OCI-LY3 (cell line): ENCODE data around the gene ADGRG2.

Experiments
- H2AFZ ChIP-seq: fragments of 200-600, 300-600 bp; shearing (Covaris generic); 2 replicates; pipeline ENCODE4 v1.6.0; 2014; ENCODE audit warnings: antibody characterized with exemption, low read depth, low read length
- H3K27ac ChIP-seq: fragments of 200-600, 300-600 bp; sonication (generic); 2 replicates; pipeline ENCODE4 v1.5.1; 2014; ENCODE audit warnings: mild to moderate bottlenecking, low read length, moderate library complexity, mixed read lengths
- H3K27me3 ChIP-seq: fragments of 200-600, 300-600 bp; sonication (generic); 2 replicates; pipeline ENCODE4 v1.6.1; 2014; ENCODE audit warnings: low read depth, low read length, mixed read lengths
- H3K36me3 ChIP-seq: fragments of 200-600, 300-600 bp; sonication (generic); replicated peaks from 2 replicates; pipeline ENCODE3; 2014; ENCODE audit warnings: low read depth, low read length, mixed read lengths
- H3K4me1 ChIP-seq: fragments of 300-600, 200-600 bp; sonication (generic); 2 replicates; pipeline ENCODE4 v1.6.1; 2014; ENCODE audit warnings: low read length, mixed read lengths
- H3K4me2 ChIP-seq: fragments of 200-600, 300-600 bp; sonication (generic); 2 replicates; pipeline ENCODE4 v1.6.1; 2014; ENCODE audit warnings: low read length, mixed read lengths
- H3K4me3 ChIP-seq: fragments of 300-600, 200-600 bp; sonication (generic); 2 replicates; pipeline ENCODE4 v1.5.1; 2014; ENCODE audit warnings: antibody characterized with exemption, mild to moderate bottlenecking, low read length, moderate library complexity
- H3K79me2 ChIP-seq: fragments of 300-600, 200-600 bp; shearing (Covaris generic); 2 replicates; pipeline ENCODE4 v1.6.1; 2014; ENCODE audit warnings: mild to moderate bottlenecking, low read length, mixed read lengths
- H3K9ac ChIP-seq: fragments of 300-600, 200-600 bp; shearing (Covaris generic); 2 replicates; pipeline ENCODE4 v1.6.0; 2014; ENCODE audit warnings: mild to moderate bottlenecking, low read length, moderate library complexity
- H3K9me3 ChIP-seq: fragments of 200-600, 300-600 bp; shearing (Covaris generic); 2 replicates; pipeline ENCODE4 v1.6.1; 2014; ENCODE audit warnings: low read length, mixed read lengths; ENCODE audit not compliant: insufficient read depth
- H4K20me1 ChIP-seq: fragments of 200-600, 300-600 bp; sonication (generic); 2 replicates; pipeline ENCODE4 v1.6.1; 2016; ENCODE audit warnings: low read length, mixed read lengths; ENCODE audit not compliant: insufficient read depth
- EZH2phosphoT487 ChIP-seq: fragments of 200-600 bp; shearing (Covaris generic); IDR thresholded peaks from 2 replicates; pipeline ENCODE4 v1.6.1; 2018; ENCODE audit warnings: antibody characterized with exemption, mixed run types, low read depth
- TF ChIP-seq, protein P1 (sequence below): fragments of 200-600, 300-600 bp; sonication (generic); IDR thresholded peaks from 2 replicates; pipeline ENCODE4 v1.5.1; 2014; ENCODE audit warnings: antibody characterized with exemption, low read length, low read depth

ADGRG2 gene

DNA sequence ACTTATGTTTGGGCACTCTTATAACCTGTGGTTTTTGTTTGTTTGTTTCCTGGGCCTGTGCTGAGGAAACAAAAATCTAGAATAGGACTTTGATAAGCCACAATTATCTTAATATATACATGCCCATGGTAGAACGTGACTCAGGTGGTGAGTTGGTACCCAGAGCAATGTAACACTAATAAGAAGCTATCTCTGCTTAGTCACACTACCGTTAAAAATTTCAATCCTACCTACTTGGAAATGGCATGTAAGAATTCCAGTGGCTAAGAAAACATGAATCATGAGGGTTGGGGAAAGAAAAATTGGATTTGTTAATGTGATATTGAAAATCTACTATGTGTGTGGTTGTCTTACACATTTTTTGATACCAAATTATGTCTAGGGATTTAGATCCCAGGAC lies 30.5 kb upstream of the ADGRG2 start:
- Histone ChIP-seq H3K36me3 (no peaks in the 10 kb centered on the region), H4K20me1 (no peaks in the 10 kb centered on the region), H2AFZ (no peak overlapping the region), H3K4me3 (no peak overlapping the region), H3K4me1 (no peaks in the 10 kb centered on the region), H3K79me2 (no peaks in the 10 kb centered on the region), H3K4me2 (no peak overlapping the region), H3K9ac (no peak overlapping the region), H3K9me3 (no peaks in the 10 kb centered on the region), H3K27me3 (no peaks in the 10 kb centered on the region), H3K27ac (no peak overlapping the region)
- TF ChIP-seq, protein P1, sequence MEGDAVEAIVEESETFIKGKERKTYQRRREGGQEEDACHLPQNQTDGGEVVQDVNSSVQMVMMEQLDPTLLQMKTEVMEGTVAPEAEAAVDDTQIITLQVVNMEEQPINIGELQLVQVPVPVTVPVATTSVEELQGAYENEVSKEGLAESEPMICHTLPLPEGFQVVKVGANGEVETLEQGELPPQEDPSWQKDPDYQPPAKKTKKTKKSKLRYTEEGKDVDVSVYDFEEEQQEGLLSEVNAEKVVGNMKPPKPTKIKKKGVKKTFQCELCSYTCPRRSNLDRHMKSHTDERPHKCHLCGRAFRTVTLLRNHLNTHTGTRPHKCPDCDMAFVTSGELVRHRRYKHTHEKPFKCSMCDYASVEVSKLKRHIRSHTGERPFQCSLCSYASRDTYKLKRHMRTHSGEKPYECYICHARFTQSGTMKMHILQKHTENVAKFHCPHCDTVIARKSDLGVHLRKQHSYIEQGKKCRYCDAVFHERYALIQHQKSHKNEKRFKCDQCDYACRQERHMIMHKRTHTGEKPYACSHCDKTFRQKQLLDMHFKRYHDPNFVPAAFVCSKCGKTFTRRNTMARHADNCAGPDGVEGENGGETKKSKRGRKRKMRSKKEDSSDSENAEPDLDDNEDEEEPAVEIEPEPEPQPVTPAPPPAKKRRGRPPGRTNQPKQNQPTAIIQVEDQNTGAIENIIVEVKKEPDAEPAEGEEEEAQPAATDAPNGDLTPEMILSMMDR: no peak
- no peak for TF ChIP-seq EZH2phosphoT487

DNA sequence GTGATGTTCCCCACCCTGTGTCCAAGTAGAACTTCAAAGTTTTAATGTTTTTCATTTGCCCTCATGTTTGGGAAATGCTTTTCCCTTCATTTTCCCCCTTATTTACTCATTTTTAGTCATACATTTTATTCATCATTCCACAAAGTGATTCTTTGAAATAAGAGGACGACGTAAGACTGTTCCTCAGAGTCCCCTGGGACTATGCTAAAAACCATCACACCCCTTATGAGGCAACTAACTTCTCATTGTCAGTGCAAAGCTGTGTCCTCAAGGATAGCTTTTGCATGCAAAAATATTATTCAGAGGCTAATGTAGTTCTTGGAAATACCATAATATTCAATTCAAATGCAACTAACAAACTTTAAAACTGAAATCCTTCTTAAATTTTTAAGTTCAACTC lies 14.8 kb upstream of the ADGRG2 start:
- TF ChIP-seq EZH2phosphoT487: no peak
- TF ChIP-seq, protein P1: no peak
- no peak overlapping the region for H3K4me3 ChIP-seq
- H3K27ac ChIP-seq: no peak overlapping the region
- no peak overlapping the region for H3K9ac ChIP-seq
- no peaks in the 10 kb centered on the region for H3K9me3 ChIP-seq
- no peaks in the 10 kb centered on the region for H3K4me1 ChIP-seq
- no peak overlapping the region for H2AFZ ChIP-seq
- H3K27me3 ChIP-seq: no peaks in the 10 kb centered on the region
- H3K4me2 ChIP-seq: no peak overlapping the region
- H3K36me3 ChIP-seq: no peaks in the 10 kb centered on the region
- no peaks in the 10 kb centered on the region for H4K20me1 ChIP-seq
- no peaks in the 10 kb centered on the region for H3K79me2 ChIP-seq

DNA sequence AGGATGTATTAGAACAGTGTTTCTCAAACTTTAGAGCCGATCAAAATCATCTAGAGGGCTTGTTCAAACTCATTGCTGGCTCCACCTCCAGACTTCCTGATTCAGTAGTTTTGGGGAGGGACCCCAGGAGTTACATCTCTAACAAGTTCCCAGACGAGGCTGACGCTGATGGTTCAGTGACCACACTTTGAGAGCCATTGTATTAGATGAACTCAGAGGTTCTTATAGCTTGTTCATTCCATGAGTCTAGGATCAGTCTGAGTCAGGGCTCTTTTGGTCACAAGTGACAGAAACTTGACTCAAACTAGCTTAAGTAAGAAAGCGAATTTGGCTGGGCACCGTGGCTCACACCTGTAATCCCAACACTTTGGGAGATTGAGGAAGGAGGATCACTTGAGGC lies 11.5 kb upstream of the ADGRG2 start:
- H3K9ac ChIP-seq: no peak overlapping the region
- no peaks in the 10 kb centered on the region for H3K36me3 ChIP-seq
- no peak overlapping the region for H2AFZ ChIP-seq
- H3K4me3 ChIP-seq: no peak overlapping the region
- TF ChIP-seq, protein P1: no peak
- TF ChIP-seq EZH2phosphoT487: no peak
- no peaks in the 10 kb centered on the region for H4K20me1 ChIP-seq
- H3K27ac ChIP-seq: no peak overlapping the region
- H3K27me3 ChIP-seq: no peaks in the 10 kb centered on the region
- H3K9me3 ChIP-seq: no peaks in the 10 kb centered on the region
- no peaks in the 10 kb centered on the region for H3K79me2 ChIP-seq
- H3K4me2 ChIP-seq: no peak overlapping the region
- no peaks in the 10 kb centered on the region for H3K4me1 ChIP-seq

DNA sequence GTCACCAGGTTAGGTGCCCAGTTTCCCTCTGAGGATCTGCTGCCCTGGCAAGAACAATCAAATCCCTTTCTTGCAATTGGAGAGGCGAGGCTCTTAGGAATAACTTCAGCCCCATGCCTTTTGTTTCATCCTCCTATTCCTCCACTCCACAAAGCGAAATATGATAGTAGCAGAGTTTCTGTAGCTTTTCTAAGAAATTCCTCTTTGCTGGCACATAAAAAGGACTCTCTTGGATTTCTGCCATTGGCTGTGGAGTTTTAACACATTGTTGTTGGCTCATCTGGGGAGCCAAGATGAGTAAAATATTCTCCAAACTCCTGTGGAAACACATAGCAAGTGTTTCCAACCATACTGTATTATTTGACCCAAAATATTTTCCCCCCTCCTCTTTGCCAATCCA lies 11.0 kb upstream of the ADGRG2 start:
- Histone ChIP-seq H3K27me3 (no peaks in the 10 kb centered on the region), H2AFZ (no peak overlapping the region), H3K4me1 (no peaks in the 10 kb centered on the region), H4K20me1 (no peaks in the 10 kb centered on the region), H3K79me2 (no peaks in the 10 kb centered on the region), H3K9ac (no peak overlapping the region), H3K36me3 (no peaks in the 10 kb centered on the region), H3K9me3 (no peaks in the 10 kb centered on the region), H3K4me2 (no peak overlapping the region), H3K4me3 (no peak overlapping the region), H3K27ac (no peak overlapping the region)
- no peak for TF ChIP-seq EZH2phosphoT487
- TF ChIP-seq, protein P1: no peak
